ENCODE measurements around the gene GPR75. TPM values are rescaled to one million over a fixed set of nuclear protein-coding genes. Genes with fewer than 3 reads are reported as not detected.
"Not testable (repeated sequence)": the region's sequence is repeated elsewhere in the genome, so short reads cannot be mapped to it uniquely, and the experiment has no call there.

The GPR75 gene
- total RNA-seq, 1 experiment from 2014 or later = 0.45 TPM

- H3K27me3 ChIP-seq (ENCODE audit: control insufficient read depth, insufficient read depth, low read length) = no peaks in the 10 kb centered on the region
- no peak overlapping the region for H3K4me3 ChIP-seq (ENCODE audit: insufficient read depth, low read depth, low read length)
- DNase-seq = no peak
- H3K36me3 ChIP-seq (replicated peaks; ENCODE audit: control insufficient read depth, insufficient read depth, low read length) = no peaks in the 10 kb centered on the region
Measured at GRCh38 chr2:53829273-53829979, 30.3 kb downstream of the GPR75 start.

GRCh38 chr2:53828331-53828730 lies 31.4 kb downstream of the GPR75 start:
- no peak for DNase-seq
- Histone ChIP-seq H3K36me3 (replicated peaks; ENCODE audit: control insufficient read depth, insufficient read depth, low read length) (no peaks in the 10 kb centered on the region), H3K4me3 (ENCODE audit: insufficient read depth, low read depth, low read length) (no peak overlapping the region), H3K27me3 (ENCODE audit: control insufficient read depth, insufficient read depth, low read length) (no peaks in the 10 kb centered on the region)

GRCh38 chr2:53827398-53828175 lies 32.2 kb downstream of the GPR75 start:
- H3K36me3 ChIP-seq (replicated peaks; ENCODE audit: control insufficient read depth, insufficient read depth, low read length) = no peaks in the 10 kb centered on the region
- peak; percentile 45 for DNase-seq
- H3K4me3 ChIP-seq (ENCODE audit: insufficient read depth, low read depth, low read length) = no peak overlapping the region
- no peaks in the 10 kb centered on the region for H3K27me3 ChIP-seq (ENCODE audit: control insufficient read depth, insufficient read depth, low read length)

GRCh38 chr2:53826587-53827397 lies 33.0 kb downstream of the GPR75 start:
- DNase-seq = no peak
- no peaks in the 10 kb centered on the region for H3K36me3 ChIP-seq (replicated peaks; ENCODE audit: control insufficient read depth, insufficient read depth, low read length)
- H3K27me3 ChIP-seq (ENCODE audit: control insufficient read depth, insufficient read depth, low read length) = no peaks in the 10 kb centered on the region
- no peak overlapping the region for H3K4me3 ChIP-seq (ENCODE audit: insufficient read depth, low read depth, low read length)

GRCh38 chr2:53826030-53826410 lies 33.7 kb downstream of the GPR75 start:
- DNase-seq = no peak
- no peaks in the 10 kb centered on the region for H3K27me3 ChIP-seq (ENCODE audit: control insufficient read depth, insufficient read depth, low read length)
- no peak overlapping the region for H3K4me3 ChIP-seq (ENCODE audit: insufficient read depth, low read depth, low read length)
- H3K36me3 ChIP-seq (replicated peaks; ENCODE audit: control insufficient read depth, insufficient read depth, low read length) = no peaks in the 10 kb centered on the region

- not testable (repeated sequence) for H3K36me3 ChIP-seq (replicated peaks; ENCODE audit: control insufficient read depth, insufficient read depth, low read length); DNase-seq; H3K27me3 ChIP-seq (ENCODE audit: control insufficient read depth, insufficient read depth, low read length); H3K4me3 ChIP-seq (ENCODE audit: insufficient read depth, low read depth, low read length)
Measured at GRCh38 chr2:53823639-53824038, 36.1 kb downstream of the GPR75 start.

- H3K36me3 ChIP-seq (replicated peaks; ENCODE audit: control insufficient read depth, insufficient read depth, low read length) = no peaks in the 10 kb centered on the region; the same call in 1 of the 2 replicates
- H3K4me3 ChIP-seq (ENCODE audit: insufficient read depth, low read depth, low read length) = no peak overlapping the region
- H3K27me3 ChIP-seq (ENCODE audit: control insufficient read depth, insufficient read depth, low read length) = no peaks in the 10 kb centered on the region
- DNase-seq = no peak
Measured at GRCh38 chr2:53821810-53822209, 38.0 kb downstream of the GPR75 start.

- Histone ChIP-seq H3K4me3 (ENCODE audit: insufficient read depth, low read depth, low read length) (no peak overlapping the region), H3K27me3 (ENCODE audit: control insufficient read depth, insufficient read depth, low read length) (no peaks in the 10 kb centered on the region), H3K36me3 (replicated peaks; ENCODE audit: control insufficient read depth, insufficient read depth, low read length) (no peaks in the 10 kb centered on the region; the same call in none of the 2 replicates)
- no peak for DNase-seq
Measured at GRCh38 chr2:53820711-53821110, 39.1 kb downstream of the GPR75 start.

GRCh38 chr2:53820048-53820447 lies 39.7 kb downstream of the GPR75 start:
- Histone ChIP-seq H3K4me3 (ENCODE audit: insufficient read depth, low read depth, low read length) (no peak overlapping the region), H3K27me3 (ENCODE audit: control insufficient read depth, insufficient read depth, low read length) (no peaks in the 10 kb centered on the region), H3K36me3 (replicated peaks; ENCODE audit: control insufficient read depth, insufficient read depth, low read length) (peaks cover 2% of the 10 kb centered on the region)
- DNase-seq = no peak

GRCh38 chr2:53819634-53820033 lies 40.1 kb downstream of the GPR75 start:
- no peaks in the 10 kb centered on the region for H3K27me3 ChIP-seq (ENCODE audit: control insufficient read depth, insufficient read depth, low read length)
- H3K4me3 ChIP-seq (ENCODE audit: insufficient read depth, low read depth, low read length) = no peak overlapping the region
- no peak for DNase-seq
- peaks cover 2% of the 10 kb centered on the region for H3K36me3 ChIP-seq (replicated peaks; ENCODE audit: control insufficient read depth, insufficient read depth, low read length)

GRCh38 chr2:53818854-53819435 lies 40.8 kb downstream of the GPR75 start:
- no peaks in the 10 kb centered on the region for H3K27me3 ChIP-seq (ENCODE audit: control insufficient read depth, insufficient read depth, low read length)
- peaks cover 2% of the 10 kb centered on the region for H3K36me3 ChIP-seq (replicated peaks; ENCODE audit: control insufficient read depth, insufficient read depth, low read length)
- no peak for DNase-seq
- no peak overlapping the region for H3K4me3 ChIP-seq (ENCODE audit: insufficient read depth, low read depth, low read length)

- DNase-seq = no peak
- no peaks in the 10 kb centered on the region for H3K27me3 ChIP-seq (ENCODE audit: control insufficient read depth, insufficient read depth, low read length)
- peaks cover 5% of the 10 kb centered on the region for H3K36me3 ChIP-seq (replicated peaks; ENCODE audit: control insufficient read depth, insufficient read depth, low read length)
- no peak overlapping the region for H3K4me3 ChIP-seq (ENCODE audit: insufficient read depth, low read depth, low read length)
Measured at GRCh38 chr2:53813151-53813550, 46.6 kb downstream of the GPR75 start.

- Histone ChIP-seq H3K36me3 (replicated peaks; ENCODE audit: control insufficient read depth, insufficient read depth, low read length) (peaks cover 6% of the 10 kb centered on the region), H3K4me3 (ENCODE audit: insufficient read depth, low read depth, low read length) (no peak overlapping the region), H3K27me3 (ENCODE audit: control insufficient read depth, insufficient read depth, low read length) (no peaks in the 10 kb centered on the region)
- no peak for DNase-seq
Measured at GRCh38 chr2:53811601-53812000, 48.2 kb downstream of the GPR75 start.
